T-helper 2 cell treated with Interferon-gamma antibody and Interleukin-4, amounts not matched to agents 5 μg/mL and 100 μg/mL, for 36 hours (primary cell): ENCODE results near the gene SPNS1.
"Not testable (repeated sequence)": the region's sequence is repeated elsewhere in the genome, so short reads cannot be mapped to it uniquely, and the experiment has no call there.

ENCODE experiments used
- DNase-seq: peaks from one replicate; pipeline ENCODE4 v3.0.0; 2021; ENCODE audit warnings: low spot score
- H3K27ac Mint-ChIP-seq: one replicate; pipeline ENCODE4 v1.8.0; 2021; ENCODE audit warnings: mild to moderate bottlenecking, mixed read lengths
- H3K27me3 Mint-ChIP-seq: one replicate; pipeline ENCODE4 v1.8.0; 2021; ENCODE audit warnings: low read depth, mixed read lengths
- H3K36me3 Mint-ChIP-seq: one replicate; pipeline ENCODE4 v1.8.0; 2021; ENCODE audit warnings: low read depth, mixed read lengths
- H3K4me1 Mint-ChIP-seq: one replicate; pipeline ENCODE4 v1.8.0; 2021; ENCODE audit warnings: low read depth, mixed read lengths
- H3K4me3 Mint-ChIP-seq: one replicate; pipeline ENCODE4 v1.8.0; 2022; ENCODE audit warnings: mild to moderate bottlenecking, moderate library complexity, mixed read lengths
- H3K9me3 Mint-ChIP-seq: one replicate; pipeline ENCODE4 v1.8.0; 2021; ENCODE audit warnings: mixed read lengths

Gene SPNS1

GRCh38 chr16:28937222-28937876 lies 37.2 kb upstream of the SPNS1 start:
- no peak for DNase-seq
- H3K9me3 Mint-ChIP-seq = no peaks in the 10 kb centered on the region
- no peak overlapping the region for H3K4me3 Mint-ChIP-seq
- H3K36me3 Mint-ChIP-seq = no peaks in the 10 kb centered on the region
- H3K4me1 Mint-ChIP-seq = peaks cover 10% of the 10 kb centered on the region
- no peak overlapping the region for H3K27ac Mint-ChIP-seq
- H3K27me3 Mint-ChIP-seq = peaks cover 2% of the 10 kb centered on the region

- Mint-ChIP-seq H3K27ac (no peak overlapping the region), H3K4me3 (no peak overlapping the region), H3K9me3 (no peaks in the 10 kb centered on the region), H3K27me3 (peaks cover 2% of the 10 kb centered on the region), H3K36me3 (no peaks in the 10 kb centered on the region), H3K4me1 (peaks cover 10% of the 10 kb centered on the region)
- DNase-seq = no peak
Observed at GRCh38 chr16:28938721-28939120, 35.9 kb upstream of the SPNS1 start.

- H3K4me3 Mint-ChIP-seq, H3K36me3 Mint-ChIP-seq, H3K27ac Mint-ChIP-seq, H3K9me3 Mint-ChIP-seq, DNase-seq, H3K27me3 Mint-ChIP-seq: not testable (repeated sequence)
- peaks cover 13% of the 10 kb centered on the region for H3K4me1 Mint-ChIP-seq
Observed at GRCh38 chr16:28939825-28940224, 34.8 kb upstream of the SPNS1 start.

GRCh38 chr16:28943281-28943680 lies 31.3 kb upstream of the SPNS1 start:
- Mint-ChIP-seq H3K36me3 (no peaks in the 10 kb centered on the region), H3K27me3 (peaks cover 7% of the 10 kb centered on the region), H3K9me3 (no peaks in the 10 kb centered on the region), H3K4me3 (no peak overlapping the region), H3K4me1 (peaks cover 10% of the 10 kb centered on the region), H3K27ac (no peak overlapping the region)
- no peak for DNase-seq

- H3K4me3 Mint-ChIP-seq = no peak overlapping the region
- H3K27me3 Mint-ChIP-seq = peaks cover 5% of the 10 kb centered on the region
- H3K4me1 Mint-ChIP-seq = peaks cover 16% of the 10 kb centered on the region
- H3K9me3 Mint-ChIP-seq = no peaks in the 10 kb centered on the region
- DNase-seq = no peak
- H3K36me3 Mint-ChIP-seq = peaks cover 7% of the 10 kb centered on the region
- H3K27ac Mint-ChIP-seq = no peak overlapping the region
Observed at GRCh38 chr16:28946681-28947080, 27.9 kb upstream of the SPNS1 start.

- DNase-seq = peak; percentile 100
- H3K27ac Mint-ChIP-seq = peak within 1 kb of the TSS; percentile 94
- peak within 1 kb of the TSS; percentile 88 for H3K4me3 Mint-ChIP-seq
- no peaks in the 10 kb centered on the region for H3K9me3 Mint-ChIP-seq
- peaks cover 5% of the 10 kb centered on the region for H3K27me3 Mint-ChIP-seq
- H3K36me3 Mint-ChIP-seq = peaks cover 37% of the 10 kb centered on the region
- peaks cover 23% of the 10 kb centered on the region for H3K4me1 Mint-ChIP-seq
Observed at GRCh38 chr16:28950648-28951409, 23.7 kb upstream of the SPNS1 start, which contains the start of gene NFATC2IP. Gene NFATC2IP (plus strand): TSS chr16:28950937. CDS start chr16:28951012, 75 bp downstream.

- peak overlapping the region; percentile 88 for H3K4me3 Mint-ChIP-seq
- H3K27ac Mint-ChIP-seq = peak overlapping the region; percentile 92
- DNase-seq = no peak
- H3K4me1 Mint-ChIP-seq = peaks cover 21% of the 10 kb centered on the region
- H3K9me3 Mint-ChIP-seq = no peaks in the 10 kb centered on the region
- peaks cover 5% of the 10 kb centered on the region for H3K27me3 Mint-ChIP-seq
- H3K36me3 Mint-ChIP-seq = peaks cover 41% of the 10 kb centered on the region
Observed at GRCh38 chr16:28951410-28951943, 23.1 kb upstream of the SPNS1 start.

GRCh38 chr16:28958216-28958615 lies 16.4 kb upstream of the SPNS1 start:
- H3K27me3 Mint-ChIP-seq = no peaks in the 10 kb centered on the region
- no peak for DNase-seq
- peaks cover 8% of the 10 kb centered on the region for H3K4me1 Mint-ChIP-seq
- no peaks in the 10 kb centered on the region for H3K9me3 Mint-ChIP-seq
- H3K36me3 Mint-ChIP-seq = peaks cover 66% of the 10 kb centered on the region
- H3K27ac Mint-ChIP-seq = no peak overlapping the region
- no peak overlapping the region for H3K4me3 Mint-ChIP-seq

GRCh38 chr16:28958836-28959235 lies 15.7 kb upstream of the SPNS1 start:
- peaks cover 65% of the 10 kb centered on the region for H3K36me3 Mint-ChIP-seq
- H3K27ac Mint-ChIP-seq = no peak overlapping the region
- DNase-seq = no peak
- H3K9me3 Mint-ChIP-seq = no peaks in the 10 kb centered on the region
- no peak overlapping the region for H3K4me3 Mint-ChIP-seq
- no peaks in the 10 kb centered on the region for H3K27me3 Mint-ChIP-seq
- peaks cover 6% of the 10 kb centered on the region for H3K4me1 Mint-ChIP-seq

- H3K27ac Mint-ChIP-seq = no peak overlapping the region
- H3K27me3 Mint-ChIP-seq = no peaks in the 10 kb centered on the region
- no peaks in the 10 kb centered on the region for H3K9me3 Mint-ChIP-seq
- H3K36me3 Mint-ChIP-seq = peaks cover 57% of the 10 kb centered on the region
- no peak overlapping the region for H3K4me3 Mint-ChIP-seq
- no peak for DNase-seq
- no peaks in the 10 kb centered on the region for H3K4me1 Mint-ChIP-seq
Observed at GRCh38 chr16:28964072-28964471, 10.5 kb upstream of the SPNS1 start.

GRCh38 chr16:28964496-28964895 lies 10.1 kb upstream of the SPNS1 start:
- no peak for DNase-seq
- no peaks in the 10 kb centered on the region for H3K9me3 Mint-ChIP-seq
- no peaks in the 10 kb centered on the region for H3K27me3 Mint-ChIP-seq
- peaks cover 55% of the 10 kb centered on the region for H3K36me3 Mint-ChIP-seq
- H3K4me1 Mint-ChIP-seq = no peaks in the 10 kb centered on the region
- no peak overlapping the region for H3K4me3 Mint-ChIP-seq
- H3K27ac Mint-ChIP-seq = no peak overlapping the region

GRCh38 chr16:28967156-28967555 lies 7.4 kb upstream of the SPNS1 start:
- no peak overlapping the region for H3K27ac Mint-ChIP-seq
- H3K27me3 Mint-ChIP-seq = no peaks in the 10 kb centered on the region

GRCh38 chr16:28969696-28970095 lies 4.9 kb upstream of the SPNS1 start:
- not testable (repeated sequence) for H3K9me3 Mint-ChIP-seq, H3K27me3 Mint-ChIP-seq, H3K4me3 Mint-ChIP-seq, H3K4me1 Mint-ChIP-seq, DNase-seq, H3K27ac Mint-ChIP-seq
- peaks cover 12% of the 10 kb centered on the region for H3K36me3 Mint-ChIP-seq

More at GRCh38 chr16:28967156-28967555, 7.4 kb upstream of the SPNS1 start:
- peaks cover 35% of the 10 kb centered on the region for H3K36me3 Mint-ChIP-seq
- no peak overlapping the region for H3K4me3 Mint-ChIP-seq
- H3K4me1 Mint-ChIP-seq = no peaks in the 10 kb centered on the region
- no peaks in the 10 kb centered on the region for H3K9me3 Mint-ChIP-seq
- DNase-seq = no peak

GRCh38 chr16:28974007-28974436 lies 556 bp upstream of the SPNS1 start:
- Mint-ChIP-seq H3K9me3 (no peaks in the 10 kb centered on the region), H3K36me3 (peaks cover 13% of the 10 kb centered on the region), H3K27me3 (no peaks in the 10 kb centered on the region), H3K4me3 (peak overlapping the region; percentile 93), H3K27ac (peak overlapping the region; percentile 92), H3K4me1 (peaks cover 28% of the 10 kb centered on the region)
- DNase-seq = peak; percentile 27
